ENCODE data around the gene PAQR9. TPM values are rescaled to one million over a fixed set of nuclear protein-coding genes. Genes with fewer than 3 reads are reported as not detected.

Gene PAQR9
- total RNA-seq, 1 donor from 2014 or later: not detected

DNA sequence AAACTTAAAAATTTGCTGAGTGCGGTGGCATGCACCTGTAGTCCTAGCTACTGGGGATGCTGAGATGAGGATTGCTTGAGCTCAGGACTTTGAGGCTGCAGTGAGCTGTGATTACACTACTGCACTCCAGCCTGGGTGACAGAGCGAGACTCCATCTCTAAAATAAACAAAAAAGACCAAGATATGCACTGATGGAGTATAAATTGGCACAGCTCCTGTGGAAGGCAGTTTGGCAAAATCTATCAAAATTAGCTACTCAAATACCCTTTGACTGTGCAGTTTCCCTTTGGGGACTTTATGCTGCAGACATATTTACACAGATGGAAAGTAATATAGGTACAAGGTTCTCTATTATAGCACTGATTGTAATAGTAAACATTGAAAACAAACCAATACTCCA lies 19.8 kb upstream of the PAQR9 start:
- DNase-seq (ENCODE audit: low read depth): no peak

DNA sequence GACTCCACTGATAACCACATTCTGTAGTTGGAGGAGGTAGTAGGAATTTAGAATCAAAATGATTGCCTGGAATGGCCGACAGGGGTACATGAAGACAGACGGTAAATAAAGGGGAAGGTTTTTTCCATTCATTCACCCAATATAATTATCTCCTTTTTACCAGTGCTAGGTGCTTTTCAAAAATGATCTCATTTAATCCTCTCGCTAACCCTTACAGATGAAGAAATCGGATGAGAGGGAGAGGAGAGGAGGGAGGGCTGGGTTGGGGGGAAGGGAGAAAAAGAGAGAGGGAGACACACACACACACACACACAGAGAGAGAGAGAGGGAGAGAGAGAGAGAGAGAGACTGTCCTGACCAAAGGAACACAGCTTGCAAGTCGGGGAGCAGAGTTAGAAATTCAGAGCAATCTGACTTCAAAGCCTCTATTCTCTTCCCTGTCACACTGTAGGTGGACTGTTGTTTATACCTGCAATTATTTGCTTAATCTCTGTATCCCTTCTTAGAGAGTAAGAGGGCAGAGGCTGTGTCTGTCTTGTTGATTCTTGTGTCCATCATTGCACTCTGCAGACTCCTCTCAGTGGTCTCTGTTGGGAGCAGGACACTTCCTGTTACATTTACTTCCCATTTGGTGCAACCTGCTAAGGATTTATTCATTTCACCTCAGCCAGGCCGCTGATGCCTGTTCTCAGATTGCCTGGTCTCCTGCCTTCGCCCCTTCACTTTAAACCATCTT lies 18.7 kb upstream of the PAQR9 start:
- no peak for DNase-seq (ENCODE audit: low read depth)

DNA sequence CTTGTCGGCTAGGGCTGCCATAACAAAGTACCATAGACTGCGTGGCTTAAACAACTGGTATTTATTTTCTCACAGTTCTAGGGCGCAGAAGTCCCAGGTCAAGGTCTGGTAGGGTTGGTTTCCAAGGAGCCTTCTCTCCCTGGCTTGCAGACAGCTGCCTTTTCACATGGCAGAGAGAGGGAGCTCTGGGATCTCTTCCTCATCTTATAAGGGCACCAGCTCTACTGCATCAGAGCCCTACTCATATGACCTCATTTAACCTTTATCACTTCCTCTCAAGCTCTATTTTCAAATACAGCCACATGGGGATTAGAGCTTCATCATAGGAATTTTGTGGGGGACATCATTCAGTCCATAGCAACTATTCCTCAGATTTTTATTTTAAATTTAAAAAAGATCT lies 17.6 kb upstream of the PAQR9 start:
- DNase-seq (ENCODE audit: low read depth): peak; percentile 44

DNA sequence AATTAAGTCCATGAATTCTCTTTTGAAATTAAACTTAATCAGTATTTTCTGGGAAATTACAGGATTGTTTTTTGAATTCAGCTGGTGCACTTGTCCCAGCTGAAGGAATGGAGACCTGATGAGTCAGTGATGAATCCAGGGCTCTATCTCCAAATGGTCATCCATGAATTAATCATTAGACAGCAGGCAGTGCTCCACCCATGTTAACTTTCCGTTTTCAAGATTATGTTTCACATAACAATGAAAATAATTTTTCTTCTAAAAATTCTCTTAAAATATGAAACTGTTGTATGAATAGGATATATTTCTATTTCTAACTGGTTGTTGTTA lies 13.9 kb upstream of the PAQR9 start:
- peak; percentile 9 for DNase-seq (ENCODE audit: low read depth)

DNA sequence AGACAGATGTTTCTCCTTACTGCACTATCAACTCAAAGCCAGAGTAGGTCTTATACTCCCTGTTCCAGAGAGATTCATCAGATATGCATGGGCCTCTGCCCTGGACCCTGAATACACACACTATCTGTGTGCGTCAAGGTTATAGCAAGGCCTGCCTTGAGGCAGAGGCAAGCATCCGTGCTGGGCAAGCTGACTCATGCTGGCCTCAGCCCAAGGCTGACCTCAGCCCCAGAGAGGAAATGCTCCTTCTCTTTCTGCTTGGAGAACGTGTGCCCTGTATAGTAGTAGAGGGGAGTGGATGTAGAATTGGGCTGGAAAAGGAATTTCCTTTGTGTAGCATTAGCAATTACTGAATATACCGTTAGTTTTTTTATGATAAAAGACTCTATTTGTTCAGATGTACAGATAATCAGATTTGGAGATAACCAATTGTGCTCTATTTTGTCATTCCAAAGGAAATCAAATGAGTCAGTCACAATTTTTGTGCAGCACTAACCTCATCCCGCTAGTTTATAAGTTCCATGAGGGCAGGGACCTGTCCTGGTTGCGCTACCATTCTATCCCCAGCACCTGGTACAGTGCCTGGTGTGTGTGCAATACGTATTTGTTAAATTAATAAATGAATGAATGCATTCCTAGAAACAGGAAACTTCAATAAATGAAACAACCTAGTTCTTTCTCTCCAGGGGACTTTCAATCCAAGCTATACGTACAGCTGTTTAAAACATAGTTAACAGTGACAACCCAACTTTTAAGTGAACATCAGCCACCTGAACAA lies 13.3 kb upstream of the PAQR9 start:
- peak; percentile 88 for DNase-seq (ENCODE audit: low read depth)

DNA sequence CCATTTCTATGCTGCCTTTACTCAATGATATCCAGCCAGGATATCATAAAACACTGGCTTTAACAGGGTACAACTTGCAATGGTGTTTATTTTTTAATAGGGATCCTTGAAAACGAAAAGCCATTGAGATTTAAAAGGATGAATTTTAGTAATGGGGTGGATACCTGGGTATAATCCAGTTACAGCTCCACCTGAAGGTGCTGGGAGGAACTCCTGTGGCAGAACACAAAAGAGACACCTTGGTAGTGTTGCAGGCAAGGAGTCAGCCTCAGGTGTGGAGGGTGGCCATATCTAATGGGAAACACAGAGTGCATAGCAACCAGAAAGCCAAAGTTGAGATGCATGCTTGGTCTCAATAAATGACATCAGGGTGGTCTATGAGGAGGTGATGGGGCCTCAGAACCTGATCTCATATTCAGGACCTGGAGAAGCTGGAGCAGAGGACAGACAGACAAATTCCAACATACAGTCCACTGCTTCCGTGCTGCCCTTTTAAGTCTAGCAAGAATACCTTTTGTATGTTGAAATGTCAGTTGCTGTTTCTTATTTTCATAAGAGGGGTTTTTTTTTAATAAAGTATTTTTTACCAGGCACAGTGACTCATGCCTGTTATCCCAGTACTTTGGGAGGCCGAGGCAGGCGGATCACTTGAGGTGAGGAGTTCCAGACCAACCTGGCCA lies 12.0 kb upstream of the PAQR9 start:
- no peak for DNase-seq (ENCODE audit: low read depth)

DNA sequence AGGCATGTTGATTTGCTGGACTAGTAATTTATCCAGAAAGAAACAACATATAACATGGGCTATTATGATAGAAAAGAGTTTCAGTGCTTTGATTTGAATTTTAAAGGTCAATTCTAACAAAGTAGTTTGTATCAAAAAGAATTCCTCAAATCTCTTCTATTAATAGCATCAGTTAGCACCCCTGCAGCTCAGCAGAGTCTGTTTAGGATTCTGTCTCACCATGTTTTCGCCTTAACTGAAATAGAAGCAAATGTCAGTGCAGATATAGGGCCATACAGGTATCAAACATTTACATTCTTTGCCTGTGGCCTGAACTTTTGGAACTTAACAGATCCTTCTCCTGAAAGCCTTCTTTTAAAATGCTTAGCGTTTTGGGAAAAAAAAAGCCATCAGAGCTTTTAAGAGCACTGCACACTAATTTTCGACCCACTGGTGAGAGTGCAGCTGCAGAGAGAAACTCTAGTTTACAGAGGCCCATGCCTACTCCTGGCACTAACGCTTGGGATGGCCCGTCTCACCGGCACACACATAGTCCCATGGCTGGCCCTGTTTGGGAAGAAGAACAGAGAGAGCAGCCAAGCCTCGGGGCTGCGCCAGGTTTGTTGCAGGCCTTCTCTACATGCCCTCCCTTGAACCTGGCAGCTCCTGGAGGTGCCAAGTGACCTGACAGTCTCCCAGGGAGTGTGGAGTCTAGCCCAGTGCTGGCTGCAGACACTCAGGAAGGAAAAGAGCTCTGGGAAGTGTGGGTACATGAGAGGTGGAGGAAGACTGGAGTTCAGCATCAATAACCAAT lies 9.9 kb upstream of the PAQR9 start:
- DNase-seq (ENCODE audit: low read depth): no peak

DNA sequence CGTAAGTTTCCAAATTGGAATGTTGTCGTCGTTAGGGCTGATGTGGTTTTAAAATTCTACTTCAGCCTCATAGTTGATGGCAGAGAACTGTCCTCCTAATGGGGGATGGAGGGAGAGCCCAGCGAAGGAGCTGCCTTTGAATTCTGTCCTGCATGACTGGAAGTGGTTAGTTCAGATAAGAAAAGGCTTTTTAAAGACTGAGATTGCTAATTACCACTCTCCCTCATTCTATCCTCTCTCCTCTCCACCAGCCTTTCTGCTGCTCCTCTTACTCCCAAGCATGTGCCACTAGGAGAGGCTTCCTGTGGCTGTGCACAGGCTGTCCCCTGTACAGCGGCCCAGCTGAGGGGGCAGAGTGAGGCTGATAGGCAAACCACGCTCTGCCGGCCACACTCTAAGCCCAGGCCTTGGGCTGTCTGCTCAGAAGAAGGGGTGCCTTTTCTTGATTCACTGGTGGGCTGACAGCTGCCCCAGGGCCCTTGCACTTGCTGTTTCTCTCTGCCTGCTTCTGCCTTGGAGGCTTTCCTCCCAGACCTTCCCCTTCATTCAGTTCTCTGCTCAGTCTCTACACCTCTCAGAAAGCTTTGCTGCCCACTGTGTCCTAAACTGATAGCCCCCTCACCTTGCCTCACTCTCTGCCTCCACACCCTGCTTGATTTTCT lies 8.7 kb upstream of the PAQR9 start:
- DNase-seq (ENCODE audit: low read depth): no peak

DNA sequence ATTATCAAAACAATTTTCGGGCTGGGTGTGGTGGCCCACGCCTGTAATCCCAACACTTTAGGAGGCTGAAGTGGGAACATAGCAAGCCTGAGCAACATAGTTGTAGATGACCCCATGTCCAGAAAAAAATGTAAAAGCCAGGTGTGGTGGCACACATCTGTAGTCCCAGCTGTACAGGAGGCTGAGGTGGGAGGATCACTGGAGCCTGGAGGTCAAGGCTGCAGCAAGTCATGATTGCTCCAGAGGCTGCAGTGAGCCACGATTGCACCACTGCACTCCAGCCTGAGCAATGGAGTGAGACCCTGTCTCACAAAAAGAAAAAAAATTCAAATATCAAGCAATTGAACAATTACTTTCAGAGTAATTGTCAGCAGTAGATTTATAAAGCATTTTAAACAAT lies 8.0 kb upstream of the PAQR9 start:
- no peak for DNase-seq (ENCODE audit: low read depth)

DNA sequence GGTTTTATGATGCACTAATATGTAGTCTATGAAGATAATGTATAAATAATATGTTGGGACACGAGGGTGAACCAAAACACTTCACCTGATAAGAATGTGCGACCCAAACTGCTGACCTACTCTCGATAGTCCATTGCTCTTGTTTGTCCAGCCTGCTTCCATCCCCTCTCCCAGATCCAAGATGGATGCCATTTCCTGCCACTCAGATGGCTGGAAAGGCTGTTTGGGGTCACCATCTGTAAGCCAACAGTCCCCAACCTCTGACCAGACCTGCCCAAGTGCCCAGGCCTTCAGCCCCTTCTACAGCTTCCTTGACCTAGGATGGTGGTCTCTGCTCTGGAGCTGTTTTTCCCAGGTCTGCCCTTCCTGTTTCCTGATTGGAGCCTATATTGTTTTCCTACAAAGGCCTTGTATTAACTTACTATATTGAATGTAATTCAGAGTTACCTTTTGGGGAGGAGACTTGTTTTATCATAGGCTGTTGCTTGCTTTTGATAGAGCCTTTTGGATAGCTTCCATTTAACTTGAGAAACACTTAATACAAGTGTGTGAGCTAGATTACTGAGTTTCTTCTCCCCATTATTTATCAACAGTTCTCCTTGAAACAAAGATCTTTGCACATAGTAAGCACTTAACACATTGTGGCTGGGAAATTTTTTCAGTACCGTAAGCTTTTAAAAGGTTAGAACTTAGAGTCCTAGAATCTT lies 5.0 kb upstream of the PAQR9 start:
- DNase-seq (ENCODE audit: low read depth): no peak

DNA sequence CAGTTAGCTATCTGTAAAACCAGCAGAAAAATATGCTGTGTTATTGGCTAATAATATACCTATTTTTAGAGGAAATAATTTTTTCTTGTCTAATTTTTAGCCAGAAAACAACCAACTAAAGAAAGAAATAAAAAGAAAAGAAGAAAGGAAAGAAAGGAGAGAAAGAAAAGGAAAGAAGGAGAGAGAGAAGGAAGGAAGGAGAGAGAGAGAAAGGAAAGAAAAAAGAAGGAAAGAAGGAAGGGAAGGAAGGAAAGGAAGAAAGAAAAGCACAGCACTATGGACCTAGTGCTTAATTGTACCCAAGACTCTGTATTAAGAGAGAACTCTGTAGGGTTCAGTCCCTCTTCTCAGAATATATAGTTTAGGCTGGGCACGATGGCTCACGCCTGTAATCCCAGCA lies 3.3 kb upstream of the PAQR9 start:
- DNase-seq (ENCODE audit: low read depth): no peak

DNA sequence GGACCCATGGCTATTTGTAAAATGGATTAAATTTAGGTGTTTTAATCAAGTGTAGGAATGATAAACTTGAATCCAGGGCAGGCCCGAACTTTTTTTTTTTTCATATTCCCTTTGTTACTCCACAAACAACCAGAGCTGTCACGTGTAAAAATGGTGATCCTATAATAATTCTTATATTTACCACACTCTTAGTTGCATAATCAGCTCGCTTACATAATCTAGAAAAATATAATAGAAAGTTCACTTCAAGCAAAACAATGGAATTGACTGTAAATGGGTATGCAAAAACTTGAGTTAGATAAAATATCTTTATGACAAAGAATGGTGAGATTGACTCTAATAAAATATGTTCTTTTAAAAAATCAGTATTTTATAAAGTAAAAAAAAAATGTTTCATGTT lies 2.1 kb upstream of the PAQR9 start:
- DNase-seq (ENCODE audit: low read depth): no peak

DNA sequence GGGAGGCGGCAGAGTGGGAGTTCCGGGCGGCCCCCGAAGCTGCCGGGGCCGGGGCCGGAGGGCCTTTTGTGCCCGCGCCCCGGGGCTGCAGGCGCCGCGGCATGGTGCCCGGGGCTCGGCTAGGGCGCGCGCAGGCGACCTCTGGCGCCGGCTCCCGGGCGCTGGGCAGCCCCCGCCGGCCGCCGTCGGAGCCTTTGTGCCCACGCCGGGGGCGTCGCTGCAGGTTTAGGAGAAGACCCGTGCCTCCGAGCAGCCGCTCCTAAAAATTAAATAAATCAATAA lies 299 bp downstream of the PAQR9 start:
- DNase-seq (ENCODE audit: low read depth): no peak

DNA sequence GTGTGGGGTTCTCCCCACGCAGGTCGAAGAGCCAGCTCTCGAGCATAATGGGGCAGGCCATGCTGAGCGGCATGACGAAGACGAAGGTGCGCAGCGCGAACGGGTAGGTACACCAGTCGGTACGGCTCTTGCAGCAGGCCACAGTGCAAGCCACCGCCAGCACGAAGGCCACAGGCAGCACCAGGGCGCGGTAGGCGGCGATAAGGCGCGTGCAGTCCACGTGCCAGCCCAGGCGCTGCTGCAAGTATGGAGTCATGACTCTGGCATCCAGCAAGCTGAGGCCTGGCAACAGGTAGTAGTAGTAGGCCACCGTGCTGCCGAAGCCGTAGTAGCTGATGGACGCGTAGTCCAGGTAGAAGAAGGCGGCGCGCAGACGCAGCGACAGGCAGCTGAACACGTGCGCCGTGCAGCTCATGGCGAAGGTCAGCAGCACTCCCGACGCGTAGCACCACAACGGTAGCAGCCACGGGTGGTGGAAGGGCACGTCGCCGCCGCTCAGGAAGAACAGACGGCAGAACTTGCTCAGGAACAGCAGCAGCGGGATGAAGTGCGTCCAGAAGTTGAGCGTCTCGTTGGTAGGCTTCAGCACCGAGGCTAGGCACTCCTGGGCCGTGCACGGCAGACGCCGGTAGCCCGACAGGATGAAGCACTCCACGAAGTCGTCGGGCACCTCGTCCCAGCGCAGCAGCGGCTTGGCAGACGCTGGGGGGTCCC lies 797 bp downstream of the PAQR9 start:
- no peak for DNase-seq (ENCODE audit: low read depth)

DNA sequence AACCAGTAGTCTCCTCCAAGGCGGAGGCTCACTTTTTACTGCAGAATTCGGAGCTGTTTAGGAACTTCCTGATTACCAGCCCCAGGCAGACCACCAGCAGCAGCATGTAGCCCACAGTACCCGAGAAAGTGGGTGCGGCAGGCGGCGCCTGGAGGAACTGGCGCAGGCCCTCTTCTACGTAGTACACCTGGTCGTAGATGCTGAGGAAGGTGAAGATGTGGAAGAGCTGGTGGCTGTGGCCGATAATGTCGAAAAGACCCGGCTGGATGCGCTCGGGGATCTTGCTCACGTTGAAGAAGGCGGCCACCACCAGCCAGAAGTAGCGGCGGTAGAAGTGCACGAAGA lies 1.3 kb downstream of the PAQR9 start:
- no peak for DNase-seq (ENCODE audit: low read depth)

DNA sequence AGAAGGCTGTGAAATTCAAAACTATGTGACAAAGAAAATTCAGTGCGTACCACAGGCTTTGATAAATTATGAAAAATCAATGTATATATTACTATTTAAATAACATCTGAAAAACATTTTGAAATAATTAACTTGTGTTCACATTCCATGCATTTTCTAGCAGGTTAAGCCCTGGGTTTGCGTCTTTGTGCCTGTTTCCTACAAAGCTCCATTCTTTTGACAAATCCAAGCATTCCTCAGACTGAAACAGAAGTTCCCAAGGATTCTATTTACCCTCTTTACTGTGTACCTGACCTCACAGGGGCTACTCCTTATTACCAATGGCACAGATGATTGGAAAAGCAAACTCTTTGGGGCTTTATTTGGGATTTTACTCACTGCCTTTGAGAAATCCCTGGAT lies 1.9 kb downstream of the PAQR9 start:
- DNase-seq (ENCODE audit: low read depth): no peak

DNA sequence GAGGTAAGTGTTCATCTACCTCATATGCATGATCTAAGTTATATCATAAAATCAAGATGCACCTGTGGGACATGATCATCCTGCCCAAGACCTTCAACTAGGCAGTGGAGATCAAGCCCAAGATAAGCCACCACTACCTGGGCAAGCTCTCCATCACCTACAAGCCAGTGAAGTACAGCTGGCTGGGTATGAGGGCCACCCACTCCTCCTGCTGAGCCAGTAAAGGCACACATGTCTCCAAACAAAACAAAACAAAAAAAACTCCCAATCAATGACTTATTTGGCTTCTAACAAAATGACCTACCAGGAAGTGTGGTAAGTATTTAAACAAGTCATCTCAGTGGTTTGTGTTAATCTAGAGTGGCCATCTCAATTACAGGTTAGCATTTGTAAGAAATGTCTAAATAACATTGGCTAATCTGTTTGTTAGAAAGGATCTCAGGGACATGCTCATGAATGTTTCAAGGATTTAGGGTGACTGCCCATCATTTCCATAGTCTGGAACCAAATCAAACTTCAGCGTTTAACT lies 3.1 kb downstream of the PAQR9 start:
- no peak for DNase-seq (ENCODE audit: low read depth)

DNA sequence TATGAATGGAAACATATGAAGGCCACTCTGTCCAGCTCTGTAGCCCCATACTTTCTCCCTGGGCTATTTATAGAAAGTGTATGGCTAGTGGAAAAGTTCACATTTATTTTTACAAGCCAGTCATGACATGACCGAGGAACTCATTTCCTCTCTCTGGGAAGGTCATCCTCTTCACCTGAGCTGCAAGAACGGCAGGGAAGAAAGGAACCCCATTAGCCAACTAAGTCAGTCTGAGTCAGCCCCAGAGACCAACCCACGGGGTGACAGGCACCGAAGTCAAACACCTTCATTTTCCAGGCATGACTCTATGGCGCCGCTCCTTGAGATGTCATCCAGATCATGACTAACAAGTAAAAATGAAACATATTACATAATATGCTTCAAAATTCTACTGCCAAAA lies 4.8 kb downstream of the PAQR9 start:
- DNase-seq (ENCODE audit: low read depth): no peak

DNA sequence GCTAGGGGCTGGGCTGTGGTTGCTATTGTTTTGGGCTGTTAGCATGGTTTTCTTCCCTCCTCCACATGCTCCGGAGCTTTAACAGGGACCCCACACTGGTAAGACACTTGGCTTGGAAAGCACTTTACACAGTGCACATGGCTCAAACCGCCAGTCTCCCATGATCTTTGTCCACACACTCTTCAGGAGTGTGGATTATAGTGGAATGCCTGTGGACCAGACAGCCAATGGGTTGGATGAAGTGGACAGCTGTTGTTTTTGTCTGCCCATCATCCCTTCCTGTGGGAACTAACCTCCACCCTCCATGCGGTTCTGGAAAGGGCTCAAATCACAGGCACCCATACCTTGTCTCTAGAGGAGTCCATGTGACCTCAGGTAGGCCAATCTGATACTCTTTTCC lies 10.0 kb downstream of the PAQR9 start:
- DNase-seq (ENCODE audit: low read depth): peak; percentile 54

All from myocyte (in vitro differentiated cells).